ENCODE results near the gene TC2N. TPM values are rescaled to one million over a fixed set of nuclear protein-coding genes. Genes with fewer than 3 reads are reported as not detected.

TC2N gene
- total RNA-seq, 1 donor from 2014 or later: 19.4 TPM

DNA sequence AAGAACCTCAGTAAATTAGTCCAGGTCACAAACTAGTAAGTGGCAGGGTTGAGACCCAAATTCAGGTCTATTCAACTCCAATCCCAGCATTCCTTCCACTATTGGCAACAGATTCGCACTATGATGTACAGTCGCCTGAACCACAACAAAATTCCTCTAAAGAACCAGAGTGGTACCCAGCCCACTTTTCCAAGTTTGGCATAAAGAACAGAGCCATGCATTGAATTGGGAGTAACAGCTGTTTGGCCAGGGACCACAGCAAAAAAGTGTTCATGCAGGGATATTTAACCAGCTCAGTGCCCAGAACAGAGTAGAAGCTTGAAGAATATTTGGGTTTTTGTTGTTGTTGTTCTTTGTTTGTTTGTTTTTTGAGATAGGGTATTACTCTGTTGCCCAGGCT is 9.7 kb downstream of the TC2N start:
- DNase-seq (ENCODE audit: extremely low spot score, unreplicated experiment): no peak
- Mint-ChIP-seq H3K27ac (no peak overlapping the region), H3K27me3 (peaks cover 15% of the 10 kb centered on the region), H3K36me3 (no peaks in the 10 kb centered on the region), H3K9me3 (no peaks in the 10 kb centered on the region), H3K4me3 (no peak overlapping the region), H3K4me1 (ENCODE audit: unreplicated experiment) (peaks cover 7% of the 10 kb centered on the region)
- TF ChIP-seq, protein P1, sequence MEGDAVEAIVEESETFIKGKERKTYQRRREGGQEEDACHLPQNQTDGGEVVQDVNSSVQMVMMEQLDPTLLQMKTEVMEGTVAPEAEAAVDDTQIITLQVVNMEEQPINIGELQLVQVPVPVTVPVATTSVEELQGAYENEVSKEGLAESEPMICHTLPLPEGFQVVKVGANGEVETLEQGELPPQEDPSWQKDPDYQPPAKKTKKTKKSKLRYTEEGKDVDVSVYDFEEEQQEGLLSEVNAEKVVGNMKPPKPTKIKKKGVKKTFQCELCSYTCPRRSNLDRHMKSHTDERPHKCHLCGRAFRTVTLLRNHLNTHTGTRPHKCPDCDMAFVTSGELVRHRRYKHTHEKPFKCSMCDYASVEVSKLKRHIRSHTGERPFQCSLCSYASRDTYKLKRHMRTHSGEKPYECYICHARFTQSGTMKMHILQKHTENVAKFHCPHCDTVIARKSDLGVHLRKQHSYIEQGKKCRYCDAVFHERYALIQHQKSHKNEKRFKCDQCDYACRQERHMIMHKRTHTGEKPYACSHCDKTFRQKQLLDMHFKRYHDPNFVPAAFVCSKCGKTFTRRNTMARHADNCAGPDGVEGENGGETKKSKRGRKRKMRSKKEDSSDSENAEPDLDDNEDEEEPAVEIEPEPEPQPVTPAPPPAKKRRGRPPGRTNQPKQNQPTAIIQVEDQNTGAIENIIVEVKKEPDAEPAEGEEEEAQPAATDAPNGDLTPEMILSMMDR (conservative IDR thresholded peaks at IDR 0.05): no peak

DNA sequence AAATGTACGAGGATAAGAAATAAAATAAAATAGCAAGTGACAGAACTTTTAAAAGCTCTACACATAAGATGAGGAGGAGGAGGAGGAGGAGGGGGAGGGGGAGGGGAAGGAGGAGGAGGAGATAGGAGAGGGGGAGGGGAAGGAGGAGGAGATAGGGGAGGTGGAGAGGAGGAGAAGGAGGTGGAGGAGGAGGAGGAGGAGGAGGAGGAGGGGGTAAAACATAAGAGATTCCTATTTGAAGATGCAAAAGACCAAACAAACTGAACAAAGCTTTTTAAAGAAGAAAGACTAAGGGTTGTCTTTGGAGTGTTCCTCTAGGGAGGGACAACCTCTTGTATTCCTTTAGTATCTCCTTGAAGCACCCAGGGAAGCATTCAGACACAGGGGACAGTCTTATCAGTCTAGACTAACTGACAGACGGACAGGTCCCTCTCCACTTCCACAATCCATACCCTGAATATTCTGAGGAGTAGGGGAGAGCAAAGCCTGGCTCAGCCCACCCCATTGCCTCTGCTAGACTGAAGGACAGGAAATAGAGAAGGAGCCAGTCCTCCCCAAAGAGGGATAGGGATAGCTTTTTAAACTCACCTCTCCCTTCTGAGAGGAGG is 12.9 kb downstream of the TC2N start:
- TF ChIP-seq, protein P1 (conservative IDR thresholded peaks at IDR 0.05): no peak
- Mint-ChIP-seq H3K27me3 (peaks cover 9% of the 10 kb centered on the region), H3K27ac (no peak overlapping the region), H3K4me1 (ENCODE audit: unreplicated experiment) (peaks cover 7% of the 10 kb centered on the region), H3K4me3 (no peak overlapping the region), H3K9me3 (no peaks in the 10 kb centered on the region), H3K36me3 (no peaks in the 10 kb centered on the region)
- no peak for DNase-seq (ENCODE audit: extremely low spot score, unreplicated experiment)

DNA sequence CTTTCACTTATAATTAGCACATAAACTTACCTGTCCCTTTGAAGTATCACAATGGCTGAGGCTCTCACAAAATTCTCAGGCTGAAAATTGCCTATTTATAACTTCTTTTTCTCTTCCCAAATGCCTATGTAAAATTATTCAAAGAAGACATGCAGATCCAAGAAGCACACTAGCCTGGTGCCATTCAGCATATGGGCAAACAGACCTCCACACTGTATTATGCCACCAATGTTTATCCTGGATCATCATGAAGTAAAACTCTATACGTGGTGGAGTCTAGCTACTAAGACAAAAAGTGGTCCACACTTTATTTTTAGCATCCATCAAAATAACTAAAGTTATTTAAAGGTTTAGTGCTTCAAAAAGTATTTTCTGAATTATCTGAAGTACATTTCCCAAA is 15.8 kb downstream of the TC2N start:
- H3K27me3 Mint-ChIP-seq: peaks cover 6% of the 10 kb centered on the region
- H3K27ac Mint-ChIP-seq: no peak overlapping the region
- TF ChIP-seq, protein P1 (conservative IDR thresholded peaks at IDR 0.05): no peak
- no peaks in the 10 kb centered on the region for H3K9me3 Mint-ChIP-seq
- no peak for DNase-seq (ENCODE audit: extremely low spot score, unreplicated experiment)
- H3K4me1 Mint-ChIP-seq (ENCODE audit: unreplicated experiment): no peaks in the 10 kb centered on the region
- no peak overlapping the region for H3K4me3 Mint-ChIP-seq
- H3K36me3 Mint-ChIP-seq: no peaks in the 10 kb centered on the region

DNA sequence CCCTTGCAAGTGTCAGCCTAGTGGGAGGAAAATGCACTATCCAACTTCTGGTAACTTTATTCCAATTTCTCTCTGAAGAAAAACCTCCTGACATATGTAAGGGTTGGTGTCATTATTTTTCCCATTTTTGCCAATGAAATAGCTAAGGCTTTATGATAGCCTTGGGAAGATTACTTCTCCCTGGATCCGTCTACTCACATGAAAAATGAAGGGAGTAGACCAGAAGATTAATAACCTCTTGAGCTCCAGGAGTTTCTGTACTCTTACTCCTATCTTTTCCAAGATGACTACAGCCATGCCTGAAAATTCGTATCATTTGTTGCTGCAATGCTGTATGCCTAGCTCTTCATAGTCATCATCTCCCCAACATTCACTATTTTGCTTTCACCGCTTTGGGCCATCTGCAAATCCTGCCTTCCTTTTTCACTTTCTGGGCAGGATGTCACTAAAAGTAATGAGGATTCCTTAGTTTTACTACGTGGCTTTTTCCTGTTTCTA is 18.8 kb downstream of the TC2N start:
- Mint-ChIP-seq H3K36me3 (no peaks in the 10 kb centered on the region), H3K9me3 (peaks cover 4% of the 10 kb centered on the region), H3K4me1 (ENCODE audit: unreplicated experiment) (no peaks in the 10 kb centered on the region), H3K4me3 (no peak overlapping the region), H3K27ac (no peak overlapping the region), H3K27me3 (peaks cover 9% of the 10 kb centered on the region)
- no peak for DNase-seq (ENCODE audit: extremely low spot score, unreplicated experiment)
- TF ChIP-seq, protein P1 (conservative IDR thresholded peaks at IDR 0.05): no peak

DNA sequence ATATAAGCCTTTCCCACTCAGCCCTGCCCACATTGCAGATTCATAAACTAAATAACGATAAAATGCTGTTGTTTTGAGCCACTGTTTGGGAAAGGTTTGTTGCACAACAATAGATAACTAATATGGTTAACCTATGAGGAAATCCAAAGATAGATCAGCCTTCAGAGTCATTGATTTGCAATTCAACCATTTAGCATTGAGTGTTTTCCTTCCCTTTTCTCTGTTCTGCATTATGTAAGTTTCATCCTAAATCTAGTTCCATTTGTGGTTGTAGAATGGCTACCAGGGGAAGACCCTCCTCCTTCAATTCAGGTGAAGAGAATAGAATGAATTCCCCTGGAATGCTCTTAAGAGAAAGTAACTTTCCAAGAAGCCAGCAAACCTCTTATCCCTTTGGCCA is 19.6 kb downstream of the TC2N start:
- Mint-ChIP-seq H3K4me1 (ENCODE audit: unreplicated experiment) (no peaks in the 10 kb centered on the region), H3K27ac (no peak overlapping the region), H3K4me3 (no peak overlapping the region), H3K27me3 (peaks cover 9% of the 10 kb centered on the region), H3K36me3 (no peaks in the 10 kb centered on the region), H3K9me3 (peaks cover 4% of the 10 kb centered on the region)
- TF ChIP-seq, protein P1 (conservative IDR thresholded peaks at IDR 0.05): no peak
- no peak for DNase-seq (ENCODE audit: extremely low spot score, unreplicated experiment)

Measured in type B pancreatic cell (in vitro differentiated cells).